Right renal pelvis (tissue), 4 donors: Measurements from ENCODE around the gene TMEM143. TPM values are rescaled to one million over a fixed set of nuclear protein-coding genes. Genes with fewer than 3 reads are reported as not detected.

Experiments used
- DNase-seq, 4 donors: peaks; one replicate each; pipeline ENCODE4 v3.0.0-alpha.2; 2013; ENCODE audit warnings: low read depth in 4 of 4, low spot score in 3 of 4, missing footprints in 1 of 4
- polyA plus RNA-seq, 4 donors: library from polyadenylated mRNA; unstranded; fragments of 120-200 nt; gene quantifications; one replicate each; pipeline ENCODE4 v1.2.1, GENCODE V29; 2013; ENCODE audit not compliant: insufficient read length in 4 of 4

The TMEM143 gene
- polyA plus RNA-seq, 4 donors = 8.9 to 14.1 (median 11.2) TPM

DNA sequence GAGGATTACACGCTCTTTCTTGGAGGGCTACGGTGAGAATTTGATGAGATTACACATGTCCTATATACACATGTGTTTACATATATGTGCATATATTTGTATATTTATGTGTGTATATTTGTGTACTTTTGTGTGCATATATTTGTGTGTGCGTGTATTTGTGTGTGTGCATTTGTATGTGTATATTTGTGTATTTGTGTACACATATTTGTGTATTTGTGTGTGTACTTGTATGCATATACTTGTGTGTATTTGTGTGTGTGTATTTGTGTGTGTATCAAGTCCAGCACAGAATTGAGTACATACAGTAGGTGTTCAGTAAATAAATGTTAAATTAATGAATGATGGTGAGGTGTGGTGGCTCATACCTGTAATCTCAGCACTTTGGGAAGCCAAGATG is 1.8 kb downstream of the TMEM143 start:
- no peak for DNase-seq

DNA sequence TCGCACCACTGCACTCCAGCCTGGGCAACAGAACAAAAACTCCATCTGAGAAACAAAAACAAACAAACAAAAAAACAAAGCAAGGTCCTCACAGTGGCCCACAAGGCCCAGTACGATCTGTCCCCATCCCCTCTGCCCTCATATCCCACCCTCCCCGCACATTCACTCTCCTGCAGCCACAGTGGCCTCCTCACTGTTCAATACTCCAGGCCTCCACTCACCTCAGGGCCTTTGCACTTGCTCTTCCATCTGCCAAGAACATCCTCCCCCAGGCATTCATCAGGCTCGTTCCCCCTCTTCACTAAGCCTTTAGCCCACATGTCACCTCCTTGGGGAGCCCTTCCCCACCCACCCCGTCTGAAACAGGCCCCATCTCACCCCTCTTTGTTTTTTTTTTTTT is 4.6 kb downstream of the TMEM143 start:
- DNase-seq = no peak

DNA sequence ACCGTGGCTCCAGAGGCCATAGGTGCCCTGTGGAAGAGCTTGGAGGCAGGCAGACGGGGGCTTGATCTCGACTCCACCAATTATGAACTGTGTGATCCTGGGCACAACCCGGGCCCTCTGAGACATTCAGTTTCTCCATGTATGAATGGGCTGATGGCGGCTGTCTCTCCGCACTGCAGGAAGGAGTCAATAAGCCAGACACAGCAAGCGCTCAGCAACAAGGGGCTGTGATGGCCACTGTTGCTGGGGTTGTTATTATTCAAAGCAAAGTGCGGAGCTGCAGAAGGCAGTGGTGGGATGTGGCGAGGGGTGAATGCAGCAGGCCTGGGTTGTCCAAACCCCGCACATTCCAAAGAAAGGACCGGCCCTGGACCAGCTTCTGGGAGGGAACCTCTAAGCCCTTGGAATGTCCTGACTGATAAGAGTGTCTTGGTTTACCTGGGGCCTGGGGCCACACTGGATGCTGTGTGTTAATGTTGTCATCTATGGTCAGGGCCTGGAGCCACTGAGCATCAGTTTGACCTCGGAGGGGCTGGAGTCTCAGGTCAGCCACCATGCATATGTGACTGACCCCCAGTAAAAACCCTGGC is 8.3 kb downstream of the TMEM143 start:
- DNase-seq = no peak

DNA sequence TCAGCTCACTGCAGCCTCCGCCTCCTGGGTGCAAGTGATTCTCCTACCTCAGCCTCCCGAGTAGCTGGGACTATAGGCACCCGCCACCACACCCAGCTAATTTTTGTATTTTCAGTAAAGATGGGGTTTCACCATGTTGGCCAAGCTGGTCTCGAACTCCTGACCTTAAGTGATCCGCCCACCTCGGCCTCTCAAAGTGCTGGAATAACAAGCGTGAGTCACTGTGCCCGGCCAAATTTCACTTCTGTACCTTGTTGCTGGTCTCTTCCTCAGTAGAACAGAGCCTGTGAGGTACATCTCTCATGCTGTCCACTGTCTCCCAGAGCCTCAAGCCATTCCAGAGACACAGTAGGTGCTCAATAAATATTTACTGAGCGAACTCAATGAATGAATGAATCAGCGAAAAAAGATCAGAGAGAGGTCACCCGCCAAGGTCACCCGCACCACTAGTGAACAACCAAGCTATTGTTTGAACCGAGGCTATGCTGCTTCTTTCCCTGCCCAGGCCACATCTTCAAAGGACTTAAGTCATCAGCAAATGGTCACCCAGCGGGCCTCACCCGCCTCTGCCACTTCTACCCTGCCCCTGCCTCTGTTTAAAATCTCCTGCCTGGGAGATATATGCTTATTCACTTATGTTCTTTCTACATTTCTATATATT is 9.3 kb downstream of the TMEM143 start:
- no peak for DNase-seq

DNA sequence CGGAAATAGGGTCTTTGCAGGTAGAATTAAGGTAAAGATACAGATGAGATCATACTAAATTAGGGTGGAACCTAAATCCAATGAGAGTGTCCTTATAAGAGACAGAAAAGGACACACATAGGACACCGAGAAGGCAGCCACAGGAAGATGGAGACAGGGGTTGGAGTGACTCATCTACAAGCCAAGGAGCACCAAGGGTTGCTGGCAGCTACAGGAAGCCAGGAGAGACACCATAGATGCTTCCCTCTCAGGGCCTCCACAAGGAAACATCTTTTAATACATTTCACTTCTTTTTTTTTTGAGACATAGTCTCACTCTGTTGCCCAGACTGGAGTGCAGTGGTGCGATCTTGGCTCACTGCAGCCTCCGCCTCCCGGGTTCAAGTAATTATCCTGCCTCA is 10.1 kb downstream of the TMEM143 start:
- no peak for DNase-seq

DNA sequence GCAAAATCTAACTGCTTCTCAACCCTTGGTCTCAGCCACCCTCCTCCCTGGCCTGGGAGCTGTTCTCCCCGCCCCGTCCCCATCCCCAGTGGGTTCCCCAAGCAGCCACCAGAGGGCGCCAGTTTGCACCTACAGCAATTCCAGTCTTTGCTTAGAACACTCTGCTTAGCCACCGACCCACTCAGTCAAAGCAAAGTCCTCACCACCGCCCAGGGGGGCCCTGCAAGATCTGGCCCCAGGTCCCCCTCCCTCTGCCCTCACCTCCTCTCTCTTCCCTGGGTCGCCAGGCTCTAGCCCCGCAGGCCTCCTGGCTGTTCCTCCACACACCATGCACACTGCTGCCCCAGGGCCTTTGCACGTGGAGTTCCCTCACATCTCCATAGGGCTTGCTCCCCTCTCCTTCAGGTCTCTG is 12.4 kb downstream of the TMEM143 start:
- peak in 1 of 4 donors; percentile 47 for DNase-seq

DNA sequence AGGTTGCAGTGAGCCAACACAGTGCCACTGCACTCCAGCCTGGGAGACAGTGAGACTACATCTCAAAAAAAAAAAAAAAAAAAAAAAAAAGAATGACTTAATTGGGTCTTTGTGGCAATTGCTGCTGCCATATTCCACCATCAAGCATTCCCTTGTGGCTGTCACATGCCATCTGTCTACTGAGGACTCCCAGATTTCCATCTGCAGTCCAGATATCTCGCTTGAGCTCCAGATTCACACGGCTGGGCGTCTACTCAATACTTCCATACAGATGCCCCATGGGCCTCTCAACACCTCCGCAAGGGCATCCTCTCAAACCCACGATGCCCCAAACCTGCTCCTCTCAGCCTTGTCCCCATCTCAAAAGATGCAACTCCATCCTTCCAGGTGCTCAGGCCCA is 12.9 kb downstream of the TMEM143 start:
- DNase-seq = no peak

DNA sequence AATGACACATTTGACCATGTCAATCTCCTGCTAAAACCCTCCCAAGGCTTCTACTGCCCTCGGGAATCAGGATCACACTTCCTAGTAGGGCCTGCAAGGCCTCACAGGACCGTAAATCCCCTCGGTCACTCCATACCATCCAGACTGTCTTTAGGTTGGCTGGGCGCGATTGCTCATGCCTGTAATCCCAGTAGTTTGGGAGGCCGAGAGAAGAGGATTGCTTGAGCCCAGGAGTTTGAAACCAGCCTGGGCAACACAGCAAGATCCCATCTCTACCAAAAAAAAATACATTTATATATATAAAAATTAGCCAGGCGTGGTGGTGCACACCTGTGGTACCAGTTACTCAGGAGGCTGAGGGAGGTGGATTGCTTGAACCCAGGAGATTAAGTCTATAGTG is 15.0 kb downstream of the TMEM143 start:
- DNase-seq = no peak

DNA sequence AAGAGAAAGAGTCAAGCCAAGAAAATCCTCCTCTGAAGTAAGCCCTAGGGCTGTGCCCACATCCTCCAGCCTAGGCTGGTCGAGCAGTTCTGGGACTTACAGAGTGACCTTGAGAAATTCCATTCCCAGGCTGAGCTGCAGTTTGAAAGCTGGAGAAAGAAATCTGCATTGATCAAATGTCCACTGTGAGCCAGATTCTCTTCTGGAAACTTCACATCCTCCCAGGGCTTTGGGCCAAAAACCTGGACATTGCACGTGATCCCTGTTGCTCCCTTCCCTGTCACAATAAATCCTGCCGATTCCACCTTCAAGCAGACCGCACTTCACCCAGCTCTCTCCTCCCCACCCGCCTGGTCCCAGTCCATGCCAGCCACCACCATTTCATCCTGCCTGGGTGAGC is 15.7 kb downstream of the TMEM143 start:
- no peak for DNase-seq

DNA sequence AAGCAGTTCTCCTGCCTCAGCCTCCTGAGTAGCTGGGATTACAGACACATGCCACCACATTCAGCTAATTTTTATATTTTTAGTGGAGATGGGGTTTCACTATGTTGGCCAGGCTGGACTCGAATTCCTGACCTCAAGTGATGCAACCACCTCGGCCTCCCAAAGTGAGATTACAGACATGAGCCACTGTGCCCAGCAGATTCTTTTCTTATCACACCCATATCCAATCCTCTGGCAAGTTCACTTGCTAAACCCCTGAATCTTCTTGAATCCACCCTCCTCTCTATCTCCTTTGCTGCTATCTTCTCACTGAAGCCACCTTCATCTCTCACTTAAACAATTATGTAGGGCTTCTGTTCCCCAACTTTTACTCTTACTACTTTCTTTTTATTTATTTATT is 17.5 kb downstream of the TMEM143 start:
- DNase-seq = no peak

DNA sequence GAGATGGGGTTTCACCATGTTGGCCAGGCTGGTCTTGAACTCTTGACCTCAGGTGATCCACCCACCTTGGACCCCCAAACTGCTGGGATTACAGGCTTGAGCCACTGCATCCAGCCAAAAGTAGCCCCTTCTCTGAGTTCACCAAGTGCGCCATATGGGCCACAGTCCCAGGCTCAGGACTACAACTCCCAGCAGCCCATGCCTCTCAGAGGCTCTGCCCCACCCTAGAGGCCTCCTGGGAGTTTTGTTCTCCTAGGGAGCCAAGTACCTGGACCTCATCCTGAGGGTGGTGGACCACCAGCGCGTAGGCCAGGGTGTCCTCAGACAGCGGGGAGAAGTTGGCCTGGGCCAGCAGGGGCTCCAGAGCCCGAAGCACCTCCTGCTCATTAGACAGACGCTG is 18.8 kb downstream of the TMEM143 start:
- DNase-seq = no peak

DNA sequence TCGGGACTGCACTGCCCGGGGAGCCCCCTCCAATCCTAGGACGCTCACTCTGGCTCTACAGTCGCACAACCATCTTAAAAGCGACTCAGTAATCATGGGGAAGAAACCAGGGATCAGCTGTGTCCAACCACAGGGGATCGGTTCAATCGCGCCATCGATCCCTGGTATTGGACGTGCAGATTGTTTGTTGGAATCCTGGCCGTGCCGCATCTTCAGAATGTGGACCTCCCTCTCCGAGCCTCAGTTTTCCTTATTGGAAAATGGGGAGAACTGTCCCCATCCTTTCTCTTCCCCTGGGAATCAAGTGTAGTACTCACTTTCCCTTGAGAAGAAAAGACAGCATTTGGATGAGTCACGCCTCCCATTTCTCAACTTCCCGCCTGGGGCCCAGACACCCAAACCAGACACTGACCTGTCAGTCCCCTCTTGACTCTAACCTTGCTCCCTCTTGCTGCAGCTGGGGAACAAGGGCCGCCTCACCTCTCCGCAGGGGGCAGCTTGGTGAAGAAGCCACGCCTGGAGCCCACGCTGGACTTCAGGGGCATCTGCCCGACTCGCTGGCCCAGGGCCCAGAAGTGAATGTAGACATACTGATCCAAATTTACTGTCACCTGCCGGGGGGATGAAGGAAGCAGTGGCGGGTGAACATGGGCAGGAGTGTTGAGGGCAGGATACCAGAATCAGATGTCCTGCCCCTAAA is 20.7 kb downstream of the TMEM143 start:
- DNase-seq = no peak

DNA sequence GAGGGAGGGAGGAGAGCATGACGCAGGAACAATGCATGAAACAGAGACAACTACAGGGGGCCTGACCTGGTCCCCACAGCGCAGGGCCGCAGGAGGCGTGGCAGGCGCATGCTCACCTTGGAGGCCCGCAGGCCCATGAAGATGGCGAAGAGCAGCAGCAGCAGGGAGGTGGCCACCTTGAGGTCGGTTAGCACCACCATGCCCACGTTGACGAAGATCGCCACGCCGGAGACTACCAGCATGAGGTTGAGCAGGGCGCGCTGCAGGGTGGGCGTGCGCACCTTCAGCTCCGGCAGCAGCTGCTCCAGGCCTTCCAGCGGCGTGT is 21.4 kb downstream of the TMEM143 start:
- no peak for DNase-seq

DNA sequence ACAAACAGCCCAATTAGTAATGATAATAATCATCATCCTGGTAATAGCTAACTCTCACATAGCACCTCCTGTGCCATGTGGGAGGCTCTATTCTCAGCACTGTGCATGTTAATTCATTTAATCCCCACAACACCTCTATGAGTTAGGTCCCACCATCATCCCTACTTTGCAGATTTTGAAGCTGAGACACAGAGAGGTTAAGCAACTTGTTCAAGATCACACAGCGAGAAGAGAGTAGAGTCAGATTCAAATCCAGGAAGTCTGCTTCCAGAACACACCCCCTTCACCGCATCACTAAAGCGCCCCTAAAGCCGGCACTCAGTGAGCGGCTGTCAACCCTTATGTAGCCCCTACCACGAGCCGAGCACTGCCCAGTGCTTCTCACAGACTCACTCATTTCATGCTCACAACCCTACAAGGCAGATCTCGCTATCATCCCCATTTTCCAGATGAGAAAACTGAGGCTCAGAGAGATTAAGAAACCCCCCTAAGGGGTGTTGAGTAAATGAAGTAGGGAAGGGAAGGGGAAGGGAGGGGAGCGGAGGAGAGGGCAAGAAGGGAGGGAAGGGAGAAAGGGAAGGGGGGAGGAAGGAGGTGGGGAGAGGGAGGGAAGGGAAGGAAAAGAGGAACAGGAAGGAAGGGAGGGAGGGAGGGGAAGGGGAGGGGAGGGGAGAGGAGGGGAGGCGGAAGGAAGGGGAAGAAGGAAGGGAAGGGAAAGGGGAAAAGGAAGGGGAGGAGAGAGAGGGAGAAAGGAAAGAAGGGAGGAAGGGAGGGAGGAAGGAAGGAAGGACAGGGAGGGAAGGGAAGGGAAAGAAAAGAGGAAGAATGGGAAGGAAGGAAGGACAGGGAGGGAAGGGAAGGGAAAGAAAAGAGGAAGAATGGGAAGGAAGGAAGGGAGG is 22.0 kb downstream of the TMEM143 start:
- DNase-seq = no peak

DNA sequence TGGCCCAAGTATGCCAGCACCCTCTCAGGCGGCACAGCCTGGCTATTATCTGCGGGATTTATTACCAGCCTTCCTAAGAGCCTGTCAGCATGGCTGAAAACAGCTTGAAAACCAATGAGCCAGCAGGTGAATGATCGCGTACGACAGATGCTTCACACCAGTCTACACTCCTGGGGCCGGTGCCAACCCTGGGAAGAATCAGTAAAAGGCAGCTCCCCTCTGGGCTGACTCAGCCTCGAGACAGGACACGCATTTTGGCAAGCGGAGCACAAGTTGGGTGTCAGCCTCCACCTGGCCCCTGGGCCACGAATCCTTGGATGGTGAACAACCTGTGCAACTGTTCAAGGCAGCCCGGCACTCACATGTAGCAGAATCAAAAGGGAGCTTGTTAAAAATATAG is 22.7 kb downstream of the TMEM143 start:
- DNase-seq = no peak

DNA sequence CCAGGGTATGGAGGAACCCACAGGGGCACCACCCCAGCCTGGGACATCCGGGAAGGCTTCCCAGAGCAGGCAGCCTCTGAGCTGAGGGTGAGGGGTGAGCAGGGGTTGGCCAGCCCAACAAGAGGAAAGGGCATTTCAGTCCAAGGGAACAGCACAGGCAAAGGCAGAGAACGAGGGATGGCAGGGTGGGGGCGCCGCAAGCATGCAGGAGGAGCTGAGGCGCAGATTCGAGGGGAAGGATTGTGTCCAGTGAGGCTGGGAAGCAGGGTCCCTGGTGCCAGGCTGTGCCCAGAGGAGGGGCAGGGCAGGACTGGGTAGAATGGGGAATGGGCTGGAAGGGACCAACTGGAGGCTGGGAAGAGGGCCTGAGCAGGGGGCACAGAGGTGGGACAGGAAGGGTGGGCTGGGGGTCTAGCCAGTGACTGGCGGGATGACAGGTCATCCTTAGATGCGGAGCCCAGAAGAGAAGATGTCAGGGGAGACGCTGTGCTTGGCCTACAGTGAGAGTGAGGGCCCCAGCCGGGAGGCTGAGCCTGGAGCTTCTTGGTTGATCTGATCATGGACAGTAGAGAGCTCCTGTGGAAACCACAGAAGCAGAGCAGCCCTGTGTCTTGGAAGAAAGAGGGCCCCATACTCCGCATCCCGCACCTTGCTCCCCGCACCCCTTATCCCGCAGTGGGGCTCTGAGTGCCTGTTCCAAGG is 24.8 kb downstream of the TMEM143 start:
- no peak for DNase-seq

DNA sequence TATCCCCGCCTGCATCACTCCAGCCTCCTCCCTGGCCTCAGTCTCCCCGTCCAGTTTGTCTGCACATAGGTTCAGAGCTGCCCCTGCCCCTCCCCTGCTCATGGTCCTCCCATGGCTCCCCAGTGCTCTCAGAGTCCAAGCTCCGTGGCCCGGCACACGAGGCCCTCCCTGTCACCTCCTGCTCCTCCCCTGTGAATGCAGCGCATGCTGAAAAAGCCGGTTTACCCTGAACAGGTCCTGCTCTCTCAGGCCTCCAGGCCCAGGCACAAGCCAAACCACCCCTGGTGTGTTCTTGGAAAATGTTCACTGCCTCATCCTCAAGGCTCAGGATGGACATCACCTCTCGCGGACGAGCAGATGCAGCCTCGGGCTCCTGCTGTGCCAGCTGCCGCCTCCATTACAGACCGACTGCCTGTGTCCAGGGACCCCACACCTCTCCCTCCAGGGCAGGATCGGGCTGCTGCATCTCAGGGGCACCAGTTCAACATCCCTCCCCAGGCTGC is 25.4 kb downstream of the TMEM143 start:
- no peak for DNase-seq

DNA sequence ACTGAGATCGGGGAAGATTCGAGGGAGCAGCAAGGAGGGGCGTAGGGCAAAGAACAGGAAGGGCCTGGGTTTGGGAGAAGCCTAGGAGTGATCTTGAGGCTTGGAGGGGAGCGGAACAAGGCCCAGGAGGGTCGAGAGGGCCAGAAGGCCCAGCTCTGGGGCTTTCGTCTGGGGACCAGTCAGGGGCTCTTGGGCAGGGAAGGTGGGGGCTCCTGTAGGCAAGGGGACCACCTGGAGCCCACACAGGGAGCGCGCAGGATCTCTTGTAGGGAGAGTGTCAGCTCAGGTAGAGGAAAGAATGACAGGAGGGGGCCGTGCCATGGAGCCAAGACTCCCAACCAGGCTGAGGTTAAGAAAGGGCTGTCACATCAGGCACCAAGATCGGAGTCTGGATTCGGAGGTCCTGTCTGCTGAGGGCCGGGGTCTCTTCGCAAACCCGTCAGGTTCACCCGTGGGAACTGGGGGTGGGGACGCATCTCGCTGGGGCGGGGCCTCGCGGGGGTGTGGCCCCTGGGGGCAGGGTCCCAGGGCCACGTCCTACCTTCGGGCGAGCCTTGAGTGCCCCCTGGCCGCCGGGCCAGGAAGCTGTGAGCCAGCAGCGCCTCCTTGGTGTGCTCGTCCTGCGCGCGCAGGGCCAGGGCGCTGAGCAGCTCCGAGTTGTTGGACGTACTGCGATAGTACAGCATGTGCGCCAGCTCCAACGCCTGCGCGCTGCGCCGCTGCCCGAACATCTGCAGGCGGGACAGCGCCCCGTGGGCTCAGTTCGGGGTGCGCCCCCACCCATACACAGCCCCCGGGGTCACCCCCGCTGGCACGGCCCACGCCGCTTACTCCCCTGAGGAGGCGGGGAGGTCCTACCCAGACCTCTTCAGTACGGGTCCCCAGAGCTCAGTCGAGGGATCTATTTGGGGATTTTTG is 30.0 kb downstream of the TMEM143 start:
- peak in 1 of 4 donors; percentile 80 for DNase-seq

DNA sequence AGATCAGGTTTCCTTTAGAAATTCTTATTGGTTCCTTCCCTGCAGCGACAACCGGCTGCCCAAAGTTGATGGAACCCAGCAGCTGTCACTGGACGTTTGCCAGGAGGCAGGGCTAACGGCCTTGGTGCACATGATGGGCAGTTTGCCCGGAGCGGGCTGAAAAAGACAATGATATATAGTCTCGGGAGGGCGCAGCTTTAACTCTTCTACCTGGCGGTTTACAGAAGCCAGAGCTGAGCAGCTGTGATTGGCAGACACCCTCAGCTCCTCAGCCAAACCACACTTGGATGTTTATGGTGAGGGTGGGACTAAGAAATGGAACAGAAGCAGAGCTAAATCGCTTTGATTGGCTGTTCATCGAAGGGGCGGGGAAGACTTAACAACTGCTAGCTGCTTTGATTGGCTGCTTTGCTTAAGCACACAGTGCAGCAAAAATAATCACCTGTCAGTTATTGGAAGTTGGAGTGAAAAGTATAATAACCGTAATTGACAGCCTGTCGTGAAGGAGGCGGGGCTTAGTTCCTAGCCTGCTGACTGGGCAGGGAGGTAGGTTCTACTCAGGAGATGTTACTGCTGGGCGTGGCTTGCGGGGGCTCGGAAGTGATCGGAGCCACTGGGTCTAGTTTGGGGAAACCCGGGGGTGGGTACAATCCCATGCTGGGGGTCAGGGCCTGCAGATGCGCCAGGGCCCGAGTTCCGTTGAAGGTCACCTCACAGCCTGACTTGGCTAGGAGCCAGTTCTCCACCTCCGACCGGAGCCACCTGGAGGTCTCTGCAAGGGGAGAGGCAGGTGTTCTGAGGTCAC is 30.9 kb downstream of the TMEM143 start:
- DNase-seq = peak; percentile 84 to 95 (median 91)
